HEK293 (cell line): ENCODE measurements around the gene PRKAG3.

ENCODE experiments used
- EGR2 ChIP-seq: fragments of 450-650 bp; formaldehyde crosslinking; IDR thresholded peaks from 2 replicates; pipeline ENCODE4 v1.5.1; 2016; ENCODE audit warnings: low read depth, missing biosample characterization, missing genetic modification characterization
- GFI1B ChIP-seq: fragments of 450-650 bp; formaldehyde crosslinking; IDR thresholded peaks from 2 replicates; pipeline ENCODE4 v1.5.1; 2016; ENCODE audit warnings: missing biosample characterization, missing genetic modification characterization
- IKZF3 ChIP-seq: fragments of 450-650 bp; IDR thresholded peaks from 2 replicates; pipeline ENCODE4 v1.5.0; 2018; ENCODE audit warnings: missing biosample characterization, mild to moderate bottlenecking, missing genetic modification characterization, moderate library complexity
- MYNN ChIP-seq: fragments of 450-650 bp; formaldehyde crosslinking; IDR thresholded peaks from 2 replicates; pipeline ENCODE4 v1.5.1; 2016; ENCODE audit warnings: missing biosample characterization, missing genetic modification characterization, borderline replicate concordance
- PRDM4 ChIP-seq: fragments of 450-650 bp; formaldehyde crosslinking; IDR thresholded peaks from 2 replicates; pipeline ENCODE4 v1.5.1; 2017; ENCODE audit warnings: missing biosample characterization, missing genetic modification characterization
- TRIM28 ChIP-seq: IDR thresholded peaks from 2 replicates; pipeline ENCODE4 v1.6.1; 2011; ENCODE audit warnings: low read length, control low read depth, borderline replicate concordance
- YY2 ChIP-seq: fragments of 450-650 bp; formaldehyde crosslinking; IDR thresholded peaks from 2 replicates; pipeline ENCODE4 v1.5.1; 2016; ENCODE audit warnings: missing biosample characterization, missing genetic modification characterization
- ZBTB11 ChIP-seq: fragments of 450-650 bp; formaldehyde crosslinking; conservative IDR thresholded peaks from 2 replicates; pipeline ENCODE4 v1.5.1; 2016; ENCODE audit warnings: low read depth, missing biosample characterization, missing genetic modification characterization
- ZBTB8A ChIP-seq: fragments of 450-650 bp; formaldehyde crosslinking; IDR thresholded peaks from 2 replicates; pipeline ENCODE4 v1.5.1; 2016; ENCODE audit warnings: missing biosample characterization, missing genetic modification characterization
- ZIC2 ChIP-seq: fragments of 450-650 bp; formaldehyde crosslinking; IDR thresholded peaks from 2 replicates; pipeline ENCODE4 v1.5.1; 2016; ENCODE audit warnings: missing biosample characterization, missing genetic modification characterization
- ZNF16 ChIP-seq: fragments of 450-650 bp; formaldehyde crosslinking; IDR thresholded peaks from 2 replicates; pipeline ENCODE4 v1.5.1; 2016; ENCODE audit warnings: low read depth, missing biosample characterization, missing genetic modification characterization
- ZNF223 ChIP-seq: fragments of 450-650 bp; formaldehyde crosslinking; IDR thresholded peaks from 2 replicates; pipeline ENCODE4 v1.5.1; 2016; ENCODE audit warnings: missing biosample characterization, missing genetic modification characterization
- ZNF266 ChIP-seq: fragments of 450-650 bp; formaldehyde crosslinking; IDR thresholded peaks from 2 replicates; pipeline ENCODE4 v1.5.1; 2016; ENCODE audit warnings: missing biosample characterization, missing genetic modification characterization, low read depth
- ZNF292 ChIP-seq: fragments of 450-650 bp; formaldehyde crosslinking; IDR thresholded peaks from 2 replicates; pipeline ENCODE4 v1.5.1; 2016; ENCODE audit warnings: low read depth, missing biosample characterization, missing genetic modification characterization, borderline replicate concordance
- ZNF362 ChIP-seq: fragments of 450-650 bp; formaldehyde crosslinking; IDR thresholded peaks from 2 replicates; pipeline ENCODE4 v1.5.1; 2016; ENCODE audit warnings: missing biosample characterization, missing genetic modification characterization
- ZNF501 ChIP-seq: fragments of 450-650 bp; formaldehyde crosslinking; IDR thresholded peaks from 2 replicates; pipeline ENCODE4 v1.5.1; 2016; ENCODE audit warnings: missing biosample characterization, missing genetic modification characterization
- ZNF530 ChIP-seq: fragments of 450-650 bp; formaldehyde crosslinking; IDR thresholded peaks from 2 replicates; pipeline ENCODE4 v1.5.1; 2016; ENCODE audit warnings: low read depth, missing biosample characterization, missing genetic modification characterization
- ZNF560 ChIP-seq: fragments of 450-650 bp; formaldehyde crosslinking; IDR thresholded peaks from 2 replicates; pipeline ENCODE4 v1.5.1; 2017; ENCODE audit warnings: missing biosample characterization, missing genetic modification characterization, borderline replicate concordance
- ZNF624 ChIP-seq: fragments of 450-650 bp; formaldehyde crosslinking; IDR thresholded peaks from 2 replicates; pipeline ENCODE4 v1.5.1; 2017; ENCODE audit warnings: missing biosample characterization, missing genetic modification characterization
- ZNF639 ChIP-seq: fragments of 450-650 bp; formaldehyde crosslinking; IDR thresholded peaks from 2 replicates; pipeline ENCODE4 v1.5.1; 2016; ENCODE audit warnings: missing biosample characterization, missing genetic modification characterization
- ZNF664 ChIP-seq: fragments of 450-650 bp; formaldehyde crosslinking; IDR thresholded peaks from 2 replicates; pipeline ENCODE4 v1.5.1; 2016; ENCODE audit warnings: missing biosample characterization, missing genetic modification characterization
- ZNF704 ChIP-seq: fragments of 450-650 bp; formaldehyde crosslinking; IDR thresholded peaks from 2 replicates; pipeline ENCODE4 v1.5.1; 2016; ENCODE audit warnings: missing biosample characterization, missing genetic modification characterization
- ZNF76 ChIP-seq: fragments of 450-650 bp; formaldehyde crosslinking; IDR thresholded peaks from 2 replicates; pipeline ENCODE4; 2016; ENCODE audit warnings: low read depth, missing biosample characterization, missing genetic modification characterization, borderline replicate concordance
- ZSCAN4 ChIP-seq: fragments of 450-650 bp; formaldehyde crosslinking; IDR thresholded peaks from 2 replicates; pipeline ENCODE4 v1.5.1; 2017; ENCODE audit warnings: missing biosample characterization, missing genetic modification characterization
- ZSCAN5A ChIP-seq: fragments of 450-650 bp; formaldehyde crosslinking; IDR thresholded peaks from 2 replicates; pipeline ENCODE4 v1.5.1; 2016; ENCODE audit warnings: missing biosample characterization, missing genetic modification characterization

The PRKAG3 gene

GRCh38 chr2:218857371-218858137 is 26.0 kb upstream of the PRKAG3 start (continued):
- TF ChIP-seq ZNF76 (tag by site-specific recombination) (no peak), TRIM28 (no peak), ZNF16 (tag by site-specific recombination) (no peak), MYNN (tag by site-specific recombination) (no peak), ZNF266 (tag by site-specific recombination) (no peak), ZNF501 (tag by site-specific recombination) (no peak), ZNF560 (tag by site-specific recombination) (no peak), IKZF3 (no peak), ZNF223 (tag by site-specific recombination) (no peak), ZNF362 (tag by site-specific recombination) (no peak), ZNF664 (tag by site-specific recombination) (no peak), ZIC2 (tag by site-specific recombination) (peak; percentile 86), YY2 (no peak), ZSCAN4 (tag by site-specific recombination) (no peak), PRDM4 (no peak), ZBTB11 (no peak), GFI1B (tag by site-specific recombination) (no peak), ZBTB8A (tag by site-specific recombination) (0 out of 2 replicates have a peak, but pooled peaks have one; percentile 23), ZNF639 (tag by site-specific recombination) (no peak), ZSCAN5A (no peak), EGR2 (tag by site-specific recombination) (peak; percentile 6; the same call in 1 of the 2 replicates), ZNF292 (no peak), ZNF704 (tag by site-specific recombination) (no peak), ZNF624 (tag by site-specific recombination) (no peak), ZNF530 (tag by site-specific recombination) (no peak)
